Adrenal gland (tissue), 12 donors: ENCODE measurements around the gene UPF3B. TPM values are rescaled to one million over a fixed set of nuclear protein-coding genes. Genes with fewer than 3 reads are reported as not detected.

Source experiments
- DNase-seq, 7 donors: peaks; one replicate each; pipeline ENCODE4 v3.0.0-alpha.2; 2019 to 2020
- H3K27ac ChIP-seq, 5 donors: fragments of 200-600 bp; sonication (generic) in 4 of 5; 1 replicate in 3 of 5; 2 replicates in 2 of 5; pipeline versions ENCODE4 v1.5.1 to v1.8.0; 2016 to 2020; ENCODE audit warnings: mild to moderate bottlenecking in 1 of 5
- H3K27me3 ChIP-seq: fragments of 200-600 bp; 2 replicates; pipeline ENCODE4 v1.8.0; 2021
- H3K36me3 ChIP-seq, 2 donors: fragments of 200-600 bp; replicated peaks in 1 of 2; 1 replicate in 1 of 2; 2 replicates in 1 of 2; pipeline versions ENCODE4 v1.5.1 to v1.8.0; 2018 to 2022
- H3K4me1 ChIP-seq, 2 donors: fragments of 200-600 bp; replicated peaks in 1 of 2; 1 replicate in 1 of 2; 2 replicates in 1 of 2; pipeline versions ENCODE4 v1.5.1 to v1.8.0; 2018 to 2021
- H3K4me3 ChIP-seq, 4 donors: fragments of 200-600 bp; sonication (generic) in 3 of 4; one replicate each; pipeline ENCODE4 v1.5.1; 2016 to 2018
- H3K9me3 ChIP-seq, 3 donors: fragments of 200-600 bp; sonication (generic) in 1 of 3; replicated peaks in 1 of 3; 1 replicate in 2 of 3; 2 replicates in 1 of 3; pipeline versions ENCODE4 v1.5.1 to v1.8.0; 2016 to 2021
- POLR2A ChIP-seq, 2 donors: fragments of 450-650 bp; IDR thresholded peaks; one replicate each; pipeline ENCODE4 v1.6.1; 2017; ENCODE audit warnings: antibody characterized with exemption in 2 of 2, mild to moderate bottlenecking in 2 of 2, moderate library complexity in 1 of 2
- WGBS, 4 donors: extraction: QIAGEN DNeasy Blood & Tissue Kit in 2 of 4; methylation state at CpG; one replicate each; pipeline versions ENCODE4 v1.1.5 to v1.1.7; 2013 to 2017; 5-methylcytosine and 5-hydroxymethylcytosine counted together
- intact Hi-C, 2 donors: fragments of 100-400 bp; cut with DNase I; formaldehyde crosslinking; loops; one replicate each; pipeline versions ENCODE4 v1.14.1 to v1.15.0; 2022 to 2023
- polyA plus RNA-seq, 3 donors: library from polyadenylated mRNA; stranded (reverse); fragments of 200-250 nt in 2 of 3; fragments of 350-450 nt in 1 of 3; fragmentation: Illumina TruSeq in 1 of 3; extraction: RNeasy Lipid Tissue Mini Kit (QIAGEN cat#74804) in 1 of 3; gene quantifications; one replicate each; pipeline ENCODE4 v1.2.3, GENCODE V29; 2013 to 2014
- total RNA-seq, 9 donors: library from RNA; depleted of rRNA in 4 of 9; stranded (reverse); fragments of >200 nt in 4 of 9; fragments of 120-200 nt in 1 of 9; fragmentation: NEBNext Ultra II Directional in 1 of 9; extraction: Animal tissue kit (Norgen Biotek cat#: 25700) in 1 of 9; gene quantifications; one replicate each; pipeline versions ENCODE4 v1.1.0 to v1.2.4, GENCODE V29; 2013 to 2023
- TF ChIP-seq, protein P1 (sequence below), 6 experiments: fragments of 450-650 bp in 4 of 6; fragments of 200-600 bp in 2 of 6; sonication (generic) in 1 of 6; IDR thresholded peaks; 1 replicate in 5 of 6; 2 replicates in 1 of 6; pipeline versions ENCODE4 v1.5.1 to v1.8.0; 2016 to 2021; ENCODE audit warnings: antibody characterized with exemption in 6 of 6, mild to moderate bottlenecking in 2 of 6, moderate library complexity in 1 of 6
- donor health status: healthy with polysubstance abuse.
- donor health status: Bipolar disorder and iron deficiency.
- donor health status: DM: yes; HTN: yes; CAD: no.
- donor health status: DM: no; HTN: no; CAD: no.
- donor health status: DM: no; HTN: no; CAD: no.
- donor health status: DM: yes; HTN: yes; CAD: no.

UPF3B gene
- total and polyA plus RNA-seq, 12 donors = 0.95 to 27.1 (median 4.7) TPM

DNA sequence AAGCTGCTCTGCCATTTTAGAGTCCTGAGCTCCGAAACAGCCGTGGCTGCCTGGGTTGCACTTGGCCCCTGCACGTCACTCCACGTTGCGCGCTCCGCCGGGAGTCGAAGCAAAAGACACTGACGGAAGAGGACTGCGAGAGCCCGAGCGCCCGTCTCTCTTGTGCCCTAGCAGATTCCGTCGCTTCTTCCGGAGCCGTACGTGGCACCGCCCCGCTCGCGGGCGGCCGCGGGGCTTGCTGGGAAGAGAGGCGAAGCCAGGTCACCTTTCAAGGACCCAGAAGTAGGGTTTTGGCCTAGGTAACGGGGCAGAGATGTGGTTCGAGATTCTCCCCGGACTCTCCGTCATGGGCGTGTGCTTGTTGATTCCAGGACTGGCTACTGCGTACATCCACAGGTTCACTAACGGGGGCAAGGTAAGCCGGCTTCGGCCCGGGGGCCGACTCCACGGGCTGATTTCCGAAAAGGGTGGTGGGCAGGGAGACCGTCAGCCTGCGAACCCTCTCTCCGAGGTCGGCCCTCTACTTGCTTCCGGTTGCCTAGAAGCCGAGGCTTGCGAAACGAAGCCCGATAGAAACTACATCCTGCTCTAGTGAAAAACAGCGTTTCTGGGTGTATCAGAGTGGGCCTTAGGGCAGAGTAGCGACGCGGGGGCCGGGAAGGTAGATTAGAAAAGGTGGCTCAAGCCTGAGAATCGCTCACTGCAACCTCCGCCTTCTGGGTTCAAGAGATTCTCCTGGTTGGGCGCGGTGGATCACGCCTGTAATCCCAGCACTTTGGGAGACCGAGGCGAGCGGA lies 19.0 kb upstream of the UPF3B start, which contains the start of the genes NDUFA1 and RNF113A:
TSS of gene NDUFA1 (plus strand) at position 234 of the 797 bp plus-strand sequence. CDS start at position 314, 80 bp downstream.
TSS of gene RNF113A (minus strand) at position 135 of the 797 bp plus-strand sequence. CDS start at position 15, 120 bp downstream.
- peak within 1 kb of the TSS; percentile 64 to 98 (median 94) for H3K27ac ChIP-seq
- WGBS, 4 donors = 0 to 50% (median 17%) methylated on average over 1 to 62 of the region's 62 CpGs
- intact Hi-C loops = no loop called here

DNA sequence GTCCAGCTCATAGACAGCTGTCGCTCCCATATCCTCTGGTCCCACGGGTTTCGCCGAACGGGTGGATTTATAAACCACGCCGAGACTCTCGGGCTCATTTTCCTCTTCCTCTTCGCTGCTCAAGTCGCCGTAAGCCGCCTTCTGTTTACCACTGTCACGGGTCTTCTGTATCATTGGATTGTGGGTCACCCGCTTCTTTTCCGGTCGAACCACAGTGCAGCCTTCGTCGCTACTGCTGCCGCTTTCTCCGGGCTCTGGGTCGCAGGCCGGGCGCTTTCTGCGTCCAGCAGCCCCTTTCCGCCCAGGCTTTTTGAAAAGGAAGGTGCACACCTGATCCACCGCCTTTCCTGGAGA lies 18.5 kb upstream of the UPF3B start:
- no peaks in the 10 kb centered on the region for H3K27me3 ChIP-seq
- no peak for TF ChIP-seq POLR2A (IDR thresholded peaks at IDR 0.05)
- TF ChIP-seq, protein P1, sequence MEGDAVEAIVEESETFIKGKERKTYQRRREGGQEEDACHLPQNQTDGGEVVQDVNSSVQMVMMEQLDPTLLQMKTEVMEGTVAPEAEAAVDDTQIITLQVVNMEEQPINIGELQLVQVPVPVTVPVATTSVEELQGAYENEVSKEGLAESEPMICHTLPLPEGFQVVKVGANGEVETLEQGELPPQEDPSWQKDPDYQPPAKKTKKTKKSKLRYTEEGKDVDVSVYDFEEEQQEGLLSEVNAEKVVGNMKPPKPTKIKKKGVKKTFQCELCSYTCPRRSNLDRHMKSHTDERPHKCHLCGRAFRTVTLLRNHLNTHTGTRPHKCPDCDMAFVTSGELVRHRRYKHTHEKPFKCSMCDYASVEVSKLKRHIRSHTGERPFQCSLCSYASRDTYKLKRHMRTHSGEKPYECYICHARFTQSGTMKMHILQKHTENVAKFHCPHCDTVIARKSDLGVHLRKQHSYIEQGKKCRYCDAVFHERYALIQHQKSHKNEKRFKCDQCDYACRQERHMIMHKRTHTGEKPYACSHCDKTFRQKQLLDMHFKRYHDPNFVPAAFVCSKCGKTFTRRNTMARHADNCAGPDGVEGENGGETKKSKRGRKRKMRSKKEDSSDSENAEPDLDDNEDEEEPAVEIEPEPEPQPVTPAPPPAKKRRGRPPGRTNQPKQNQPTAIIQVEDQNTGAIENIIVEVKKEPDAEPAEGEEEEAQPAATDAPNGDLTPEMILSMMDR (IDR thresholded peaks at IDR 0.05) = no peak
- no peaks in the 10 kb centered on the region for H3K36me3 ChIP-seq
- WGBS, 4 donors = 0 to 25% (median 11%) methylated on average over 7 to 26 of the region's 26 CpGs
- H3K4me3 ChIP-seq = peak overlapping the region in 2 of 4 donors; percentile 52 to 73
- DNase-seq = peak in 2 of 7 donors; percentile 16 to 57
- intact Hi-C loops = no loop called here
- H3K27ac ChIP-seq = peak overlapping the region; percentile 64 to 98 (median 94)
- no peaks in the 10 kb centered on the region for H3K9me3 ChIP-seq
- no peaks in the 10 kb centered on the region for H3K4me1 ChIP-seq

More for the DNA sequence above, 19.0 kb upstream of the UPF3B start, which contains the start of the genes NDUFA1 and RNF113A:
- DNase-seq = peak; percentile 84 to 92 (median 87)
- Histone ChIP-seq H3K9me3 (no peaks in the 10 kb centered on the region), H3K4me3 (peak within 1 kb of the TSS; percentile 33 to 73 (median 52)), H3K36me3 (no peaks in the 10 kb centered on the region), H3K4me1 (no peaks in the 10 kb centered on the region), H3K27me3 (no peaks in the 10 kb centered on the region)
- TF ChIP-seq, protein P1 (IDR thresholded peaks at IDR 0.05) = no peak
- peak; percentile 56 to 87 for TF ChIP-seq POLR2A (IDR thresholded peaks at IDR 0.05)

DNA sequence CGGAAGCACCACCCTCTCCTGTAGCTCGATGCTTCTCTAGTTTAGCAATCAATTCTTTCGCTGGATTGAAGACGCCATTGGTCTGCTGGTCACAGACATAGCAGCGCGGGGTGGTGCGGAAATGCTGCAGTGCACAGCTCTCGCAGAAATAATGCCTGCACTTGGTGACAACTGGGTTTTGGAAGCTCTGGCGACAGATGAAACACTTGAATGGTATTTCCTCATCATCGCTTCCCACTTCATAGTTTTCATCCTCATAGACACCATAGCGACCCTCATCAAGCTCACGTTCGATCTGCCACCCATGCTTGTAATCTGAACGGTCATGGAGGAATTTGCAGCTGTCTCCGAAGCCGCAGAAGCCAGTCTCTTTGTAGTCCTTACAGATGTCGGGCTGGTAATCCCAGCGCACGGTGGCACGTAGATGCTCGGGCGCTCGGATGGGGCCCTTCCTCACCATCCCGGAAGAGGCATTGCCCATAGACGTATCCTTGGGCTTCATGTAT lies 17.9 kb upstream of the UPF3B start:
- peak in 6 of 7 donors; percentile 16 to 53 (median 28) for DNase-seq
- H3K27ac ChIP-seq = peak overlapping the region; percentile 64 to 98 (median 94)
- no peaks in the 10 kb centered on the region for H3K9me3 ChIP-seq
- intact Hi-C loops = no loop called here
- peak overlapping the region in 3 of 4 donors; percentile 24 to 73 (median 52) for H3K4me3 ChIP-seq
- WGBS, 4 donors = 0 to 47% (median 16%) methylated on average over 8 to 25 of the region's 25 CpGs
- no peaks in the 10 kb centered on the region for H3K4me1 ChIP-seq
- H3K27me3 ChIP-seq = no peaks in the 10 kb centered on the region
- H3K36me3 ChIP-seq = no peaks in the 10 kb centered on the region
- TF ChIP-seq, protein P1 (IDR thresholded peaks at IDR 0.05) = no peak
- peak in 1 of 2 donors; percentile 15 for TF ChIP-seq POLR2A (IDR thresholded peaks at IDR 0.05)

DNA sequence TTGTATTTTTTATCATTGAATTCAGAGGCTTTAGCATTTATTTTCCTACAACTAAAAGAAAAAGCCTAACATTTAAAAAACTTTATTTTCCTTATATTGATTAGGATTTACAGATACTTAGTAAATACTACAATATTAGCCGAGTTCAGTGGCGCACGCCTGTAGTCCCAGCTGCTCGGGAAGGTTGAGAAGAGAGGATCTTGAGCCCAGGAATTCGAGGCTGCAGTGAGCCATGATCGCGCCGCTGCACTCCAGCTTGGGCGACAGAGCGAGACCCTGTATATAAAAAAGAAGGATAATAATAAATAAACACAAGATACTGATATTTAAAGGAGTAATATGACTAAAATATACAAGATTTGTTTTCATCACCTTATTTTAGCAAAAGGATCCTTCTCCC lies 681 bp upstream of the UPF3B start:
- Histone ChIP-seq H3K27me3 (no peaks in the 10 kb centered on the region), H3K9me3 (no peaks in the 10 kb centered on the region), H3K27ac (peak overlapping the region in 2 of 5 donors; percentile 38 to 76), H3K4me1 (no peaks in the 10 kb centered on the region), H3K4me3 (peak overlapping the region in 1 of 4 donors; percentile 77), H3K36me3 (no peaks in the 10 kb centered on the region)
- 23 to 52% (median 39%) methylated on average over 10 of the region's 10 CpGs for WGBS, 4 donors
- DNase-seq = peak in 1 of 7 donors; percentile 2
- TF ChIP-seq, protein P1 (IDR thresholded peaks at IDR 0.05) = no peak
- intact Hi-C loops = no loop called here
